ENCODE data around the gene RGPD6.
"Not testable (repeated sequence)": the region's sequence is repeated elsewhere in the genome, so short reads cannot be mapped to it uniquely, and the experiment has no call there.

DNA sequence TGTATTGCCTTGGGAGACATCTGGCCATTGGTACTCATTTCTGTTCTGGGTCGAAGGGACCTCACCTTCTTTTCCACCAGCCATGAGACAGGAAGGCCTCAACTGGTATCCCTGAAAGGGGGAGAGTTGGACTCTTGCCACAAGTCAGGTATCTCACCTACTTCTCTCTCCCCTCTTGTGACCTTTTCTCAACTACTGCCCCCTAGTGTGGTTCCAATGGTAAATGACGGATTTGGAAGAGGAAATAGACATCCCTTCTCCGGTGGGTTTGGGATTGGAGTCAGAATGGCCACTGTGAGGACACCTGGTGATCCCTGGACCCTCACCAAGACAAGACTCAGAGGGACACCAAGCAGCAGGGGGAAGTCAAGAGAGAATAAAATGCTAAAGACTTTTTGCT is 82.5 kb downstream of the RGPD6 start:
- TF ChIP-seq POLR2A (IDR thresholded peaks at IDR 0.05; ENCODE audit: low read depth, low read length); TAF1 (IDR thresholded peaks at IDR 0.05; ENCODE audit: borderline replicate concordance, low read depth, low read length); POLR2AphosphoS5 (IDR thresholded peaks at IDR 0.05; ENCODE audit: low read depth, low read length): not testable (repeated sequence)
